H9 (cell line): Measurements from ENCODE around the gene KDM2A. TPM values are rescaled to one million over a fixed set of nuclear protein-coding genes. Genes with fewer than 3 reads are reported as not detected.

Experiments
- DNase-seq: peaks from one replicate; pipeline ENCODE4 v3.0.0-alpha.2; 2017
- H2AFZ ChIP-seq: one replicate; pipeline ENCODE4 v1.6.1; 2013; ENCODE audit warnings: mild to moderate bottlenecking, low read length, control low read depth, moderate library complexity
- H2AK5ac ChIP-seq: 2 replicates; pipeline ENCODE4 v1.6.1; 2013; ENCODE audit warnings: low read length, control low read depth, mixed read lengths; ENCODE audit not compliant: insufficient read length
- H2BK120ac ChIP-seq: one replicate; pipeline ENCODE4 v1.6.1; 2013; ENCODE audit warnings: low read depth, mild to moderate bottlenecking, low read length, control low read depth, inconsistent platforms; ENCODE audit not compliant: poor library complexity, severe bottlenecking
- H2BK12ac ChIP-seq: 2 replicates; pipeline ENCODE4 v1.6.1; 2013; ENCODE audit warnings: low read length, control low read depth, mixed read lengths, low read depth; ENCODE audit not compliant: insufficient read length
- H2BK15ac ChIP-seq: 2 replicates; pipeline ENCODE4 v1.6.1; 2013; ENCODE audit warnings: low read depth, low read length, control low read depth
- H2BK20ac ChIP-seq: one replicate; pipeline ENCODE4 v1.6.1; 2013; ENCODE audit warnings: low read depth, mild to moderate bottlenecking, low read length, control low read depth, inconsistent platforms; ENCODE audit not compliant: poor library complexity, severe bottlenecking
- H2BK5ac ChIP-seq: 2 replicates; pipeline ENCODE4 v1.6.1; 2013; ENCODE audit warnings: low read length, control low read depth, mixed read lengths; ENCODE audit not compliant: insufficient read length
- H3K14ac ChIP-seq: 2 replicates; pipeline ENCODE4 v1.6.1; 2013; ENCODE audit warnings: low read length, control low read depth; ENCODE audit not compliant: insufficient read depth
- H3K18ac ChIP-seq: 2 replicates; pipeline ENCODE4 v1.6.1; 2013; ENCODE audit warnings: low read depth, mild to moderate bottlenecking, mixed read lengths, low read length, control low read depth; ENCODE audit not compliant: insufficient read length
- H3K23ac ChIP-seq: 2 replicates; pipeline ENCODE4 v1.6.1; 2013; ENCODE audit warnings: low read length, control low read depth, mixed read lengths, low read depth; ENCODE audit not compliant: insufficient read length
- H3K23me2 ChIP-seq: 2 replicates; pipeline ENCODE4 v1.6.1; 2013; ENCODE audit warnings: low read depth, mild to moderate bottlenecking, mixed read lengths, low read length, control low read depth; ENCODE audit not compliant: insufficient read length, poor library complexity, severe bottlenecking
- H3K27ac ChIP-seq: 2 replicates; pipeline ENCODE4 v1.5.1; 2013; ENCODE audit warnings: low read length, control low read depth, mixed read lengths, low read depth; ENCODE audit not compliant: insufficient read length
- H3K27me3 ChIP-seq: 2 replicates; pipeline ENCODE4 v1.6.1; 2013; ENCODE audit warnings: low read length, control low read depth, inconsistent platforms; ENCODE audit not compliant: insufficient read depth
- H3K4ac ChIP-seq: 2 replicates; pipeline ENCODE4 v1.6.1; 2013; ENCODE audit warnings: low read depth, mild to moderate bottlenecking, control low read depth, inconsistent platforms, low read length, moderate library complexity
- H3K4me1 ChIP-seq: 2 replicates; pipeline ENCODE4 v1.6.1; 2013; ENCODE audit warnings: low read length, control low read depth, inconsistent platforms; ENCODE audit not compliant: insufficient read depth
- H3K4me2 ChIP-seq: 2 replicates; pipeline ENCODE4 v1.6.1; 2013; ENCODE audit warnings: low read length, control low read depth, mixed read lengths; ENCODE audit not compliant: insufficient read length, insufficient read depth
- H3K56ac ChIP-seq: 2 replicates; pipeline ENCODE4 v1.6.1; 2013; ENCODE audit warnings: low read depth, mild to moderate bottlenecking, mixed read lengths, low read length, control low read depth; ENCODE audit not compliant: insufficient read length
- H3K79me1 ChIP-seq: 2 replicates; pipeline ENCODE4 v1.6.1; 2013; ENCODE audit warnings: low read depth, mild to moderate bottlenecking, moderate library complexity, low read length, control low read depth, inconsistent platforms; ENCODE audit not compliant: insufficient read depth, poor library complexity, severe bottlenecking
- H3K79me2 ChIP-seq: 2 replicates; pipeline ENCODE4 v1.6.1; 2013; ENCODE audit warnings: low read length, control low read depth, inconsistent platforms; ENCODE audit not compliant: insufficient read depth
- H3K9ac ChIP-seq: 2 replicates; pipeline ENCODE4 v1.6.1; 2013; ENCODE audit warnings: low read length, control low read depth, mixed read lengths; ENCODE audit not compliant: insufficient read length; ENCODE audit errors: extremely low read depth
- H3K9me3 ChIP-seq: one replicate; pipeline ENCODE4 v1.6.1; 2013; ENCODE audit warnings: low read depth, low read length, inconsistent platforms; ENCODE audit not compliant: control insufficient read depth
- H3T11ph ChIP-seq: one replicate; pipeline ENCODE4 v1.6.1; 2013; ENCODE audit warnings: mild to moderate bottlenecking, low read length, control low read depth, inconsistent platforms
- H4K20me1 ChIP-seq: one replicate; pipeline ENCODE4 v1.6.1; 2013; ENCODE audit not compliant: control insufficient read depth, insufficient read length, insufficient read depth
- H4K5ac ChIP-seq: 2 replicates; pipeline ENCODE4 v1.6.1; 2013; ENCODE audit warnings: low read depth, mild to moderate bottlenecking, mixed read lengths, low read length, control low read depth; ENCODE audit not compliant: insufficient read length
- H4K8ac ChIP-seq: replicated peaks from 2 replicates; pipeline ENCODE4 v1.6.1; 2013; ENCODE audit warnings: low read length, control low read depth, mixed read lengths, low read depth; ENCODE audit not compliant: insufficient read length
- H4K91ac ChIP-seq: 2 replicates; pipeline ENCODE4 v1.6.1; 2013; ENCODE audit warnings: low read depth, mild to moderate bottlenecking, moderate library complexity, mixed read lengths, low read length, control low read depth; ENCODE audit not compliant: insufficient read length
- H3K27ac Mint-ChIP-seq, 3 experiments: 2 replicates in 2 of 3; 3 replicates in 1 of 3; pipeline ENCODE4 v1.8.0; 2020 to 2021; ENCODE audit warnings: mixed read lengths in 3 of 3, mild to moderate bottlenecking in 1 of 3, moderate library complexity in 1 of 3
- H3K27me3 Mint-ChIP-seq: 2 replicates; pipeline ENCODE4 v1.8.0; 2021; ENCODE audit warnings: low read depth, mild to moderate bottlenecking, moderate library complexity, mixed read lengths
- H3K36me3 Mint-ChIP-seq, 3 experiments: 2 replicates in 2 of 3; 3 replicates in 1 of 3; pipeline ENCODE4 v1.8.0; 2020 to 2021; ENCODE audit warnings: low read depth in 3 of 3, mixed read lengths in 3 of 3; ENCODE audit not compliant: insufficient read depth in 1 of 3
- H3K4me1 Mint-ChIP-seq, 2 experiments: 2 replicates each; pipeline ENCODE4 v1.8.0; 2020; ENCODE audit warnings: mixed read lengths in 2 of 2
- H3K4me3 Mint-ChIP-seq, 2 experiments: 2 replicates in 1 of 2; 3 replicates in 1 of 2; pipeline ENCODE4 v1.8.0; 2020 to 2021; ENCODE audit warnings: mild to moderate bottlenecking in 2 of 2, mixed read lengths in 2 of 2, moderate library complexity in 1 of 2
- H3K9me3 Mint-ChIP-seq, 2 experiments: 2 replicates in 1 of 2; 3 replicates in 1 of 2; pipeline ENCODE4 v1.8.0; 2020; ENCODE audit warnings: mild to moderate bottlenecking in 2 of 2, mixed read lengths in 2 of 2, moderate library complexity in 1 of 2
- CTCF ChIP-seq: fragments of 200-600 bp; sonication (generic); conservative IDR thresholded peaks from 3 replicates; pipeline ENCODE4 v1.8.0; 2021; ENCODE audit warnings: antibody characterized with exemption, mild to moderate bottlenecking
- WGBS: extraction: QIAGEN DNeasy Blood & Tissue Kit; methylation state at CpG from one replicate; pipeline ENCODE4 v1.1.7; 2013; ENCODE audit warnings: missing lambda C conversion rate, low lambda C conversion rate, mixed read lengths; ENCODE audit not compliant: insufficient read length; ENCODE audit errors: extremely low coverage; 5-methylcytosine and 5-hydroxymethylcytosine counted together
- total RNA-seq: library from RNA; stranded (reverse); gene quantifications from 2 replicates; pipeline ENCODE4 v1.2.1, GENCODE V29; 2021

The KDM2A gene
- total RNA-seq, 1 experiment from 2014 or later, result 85.9 TPM

- no peak overlapping the region for H3K56ac ChIP-seq
- H3T11ph ChIP-seq, result no peak overlapping the region
- H3K36me3 Mint-ChIP-seq, result peaks cover 3 to 9% (median 8%) of the 10 kb centered on the region in 3 experiments; a peak in 5 of 7 replicates
- H3K27me3 ChIP-seq, result no peaks in the 10 kb centered on the region
- DNase-seq, result no peak
- no peak overlapping the region for H3K18ac ChIP-seq
- WGBS, result no CpG with 5 or more reads among the region's 3 CpGs
- no peaks in the 10 kb centered on the region for H4K20me1 ChIP-seq
- H4K91ac ChIP-seq, result no peak overlapping the region
- peaks cover 8 to 16% of the 10 kb centered on the region in 2 experiments for H3K4me1 Mint-ChIP-seq
- no peak overlapping the region for H2AFZ ChIP-seq
- H3K27ac ChIP-seq, result no peak overlapping the region
- no peak overlapping the region for H3K4me2 ChIP-seq
- no peak overlapping the region for H3K9ac ChIP-seq
- no peak overlapping the region for H4K5ac ChIP-seq
- no peaks in the 10 kb centered on the region for H3K9me3 Mint-ChIP-seq
- H2BK5ac ChIP-seq, result no peak overlapping the region
- no peak overlapping the region; a peak in 1 of 7 replicates for H3K27ac Mint-ChIP-seq
- TF ChIP-seq CTCF, result no peak
- H3K9me3 ChIP-seq, result no peaks in the 10 kb centered on the region
- H2BK20ac ChIP-seq, result no peak overlapping the region
- H3K14ac ChIP-seq, result no peak overlapping the region
- peaks cover 6% of the 10 kb centered on the region; the same call in 1 of the 2 replicates for H3K79me2 ChIP-seq
- no peaks in the 10 kb centered on the region for H3K27me3 Mint-ChIP-seq
- H4K8ac ChIP-seq, result no peak overlapping the region
- no peak overlapping the region for H3K4me3 Mint-ChIP-seq
- H2BK120ac ChIP-seq, result no peak overlapping the region
- H3K4me1 ChIP-seq, result no peaks in the 10 kb centered on the region
- H2BK15ac ChIP-seq, result no peak overlapping the region
- no peak overlapping the region for H2BK12ac ChIP-seq
- H3K23me2 ChIP-seq, result no peaks in the 10 kb centered on the region
- no peak overlapping the region for H2AK5ac ChIP-seq
- no peak overlapping the region for H3K4ac ChIP-seq
- H3K23ac ChIP-seq, result no peak overlapping the region
- H3K79me1 ChIP-seq, result peaks cover 9% of the 10 kb centered on the region
Measured at GRCh38 chr11:67163006-67163405, 43.9 kb downstream of the KDM2A start.
